CD4-positive, alpha-beta T cell treated with Interleukin-10 for 1 hour (primary cell): ENCODE data around the gene SHISA5.
"Not testable (repeated sequence)": the region's sequence is repeated elsewhere in the genome, so short reads cannot be mapped to it uniquely, and the experiment has no call there.

Experiments
- DNase-seq: peaks from one replicate; pipeline ENCODE4 v3.0.0-alpha.2; 2020

Gene SHISA5

DNA sequence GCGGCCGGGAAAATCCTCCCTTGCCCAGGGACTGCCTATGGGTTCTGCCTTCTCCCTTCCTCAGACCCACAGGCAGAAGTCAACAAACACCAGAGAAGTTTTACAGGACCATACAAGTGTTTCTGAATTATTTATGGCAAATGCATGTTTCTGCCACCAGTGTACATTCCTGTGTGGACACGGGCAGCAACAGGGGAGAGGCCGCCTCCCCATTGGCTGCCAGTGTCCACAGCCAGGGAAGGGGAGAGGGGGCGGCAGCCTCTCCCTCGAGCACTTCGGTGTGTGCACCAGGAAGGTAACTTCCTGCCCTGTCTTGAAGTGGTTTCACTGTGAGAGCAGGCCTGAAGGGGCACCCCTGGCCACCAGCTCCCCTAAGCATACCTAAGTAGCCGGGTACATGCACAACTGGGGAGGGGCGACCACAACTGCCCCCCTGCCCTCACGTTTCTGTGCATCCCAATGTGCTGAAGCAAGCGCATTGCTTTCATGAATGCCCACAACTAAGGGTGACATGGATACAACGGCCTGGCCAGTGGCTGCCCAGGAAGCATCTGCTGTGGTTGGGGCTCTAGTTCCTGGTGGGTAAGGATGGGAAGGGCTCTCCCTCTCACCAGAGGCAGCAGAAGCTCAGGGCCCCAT lies 14.8 kb upstream of the SHISA5 start:
- DNase-seq, result peak; percentile 17

GRCh38 chr3:48518069-48518468 lies 14.1 kb upstream of the SHISA5 start:
- no peak for DNase-seq

DNA sequence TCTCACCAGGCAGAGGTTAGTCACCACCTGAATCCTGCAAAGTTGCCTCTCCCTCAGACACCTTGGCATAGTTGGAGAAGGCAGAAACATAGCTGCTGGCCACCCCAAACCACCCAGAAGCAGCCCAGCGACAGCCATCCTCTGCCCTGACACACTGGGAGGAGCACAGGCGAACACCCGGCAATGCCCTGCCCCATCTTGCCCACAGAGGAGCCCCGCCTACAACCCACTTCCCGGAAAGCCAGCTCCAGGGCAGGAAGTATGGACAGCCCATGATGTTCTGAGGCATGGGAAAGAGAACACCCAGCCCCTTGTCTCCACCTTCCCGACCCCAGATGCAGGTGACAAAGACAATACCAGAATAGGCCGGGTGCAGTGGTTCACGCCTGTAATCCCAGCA lies 12.6 kb upstream of the SHISA5 start:
- DNase-seq, result peak; percentile 37

DNA sequence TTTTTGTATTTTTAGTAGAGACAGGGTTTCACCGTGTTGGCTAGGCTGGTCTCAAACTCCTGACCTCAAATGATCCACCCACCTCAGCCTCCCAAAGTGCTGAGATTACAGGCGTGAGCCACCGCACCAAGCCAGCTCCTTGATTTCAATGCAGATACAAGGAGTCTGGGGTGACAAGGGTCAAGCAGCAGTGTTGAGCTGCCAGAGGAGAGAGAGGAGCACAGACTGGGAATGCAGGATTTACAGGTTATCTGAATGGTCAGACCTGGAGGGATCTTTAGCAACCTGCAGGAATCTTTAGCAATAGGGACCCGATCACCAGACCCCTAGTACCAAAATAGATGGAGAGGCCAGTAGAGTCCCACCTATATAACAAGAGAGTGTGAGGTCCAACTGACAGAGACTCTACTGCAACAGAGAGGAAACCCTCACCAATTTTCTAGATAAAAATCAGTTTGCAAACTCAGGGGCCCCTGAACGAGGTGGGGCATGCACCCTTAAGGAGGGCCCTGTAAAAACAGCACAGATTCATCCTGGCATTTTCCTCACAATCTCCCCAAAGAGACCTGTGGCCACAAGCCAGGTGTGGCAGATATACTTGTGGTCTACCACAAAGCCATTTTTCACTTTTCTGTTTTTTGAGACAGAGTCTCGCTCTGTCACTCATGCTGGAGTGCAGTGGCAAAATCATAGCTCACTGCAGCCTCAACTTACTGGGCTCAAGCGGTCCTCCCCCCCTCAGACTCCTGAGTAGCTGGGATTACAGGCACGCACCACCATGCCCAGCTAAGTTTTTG lies 10.7 kb upstream of the SHISA5 start:
- peak; percentile 48 for DNase-seq

DNA sequence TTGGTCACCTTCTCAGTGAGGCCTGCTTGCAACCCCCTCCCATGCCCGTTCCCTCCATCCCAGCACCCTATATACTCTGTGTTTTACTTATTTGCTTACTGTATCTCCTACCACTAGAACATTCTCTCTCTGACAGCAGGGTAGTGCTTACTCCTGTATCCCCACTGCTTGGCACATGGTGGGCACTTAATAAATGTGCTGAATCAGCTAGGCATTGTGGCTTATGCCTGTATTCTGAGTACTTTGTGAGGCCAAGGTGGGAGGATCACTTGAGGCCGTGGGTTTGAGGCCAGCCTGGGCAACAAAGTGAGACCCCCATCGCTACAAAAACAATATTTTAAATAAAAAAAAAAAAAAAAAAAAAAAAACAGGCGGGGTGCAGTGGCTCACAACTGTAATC lies 7.6 kb upstream of the SHISA5 start:
- DNase-seq, result no peak

DNA sequence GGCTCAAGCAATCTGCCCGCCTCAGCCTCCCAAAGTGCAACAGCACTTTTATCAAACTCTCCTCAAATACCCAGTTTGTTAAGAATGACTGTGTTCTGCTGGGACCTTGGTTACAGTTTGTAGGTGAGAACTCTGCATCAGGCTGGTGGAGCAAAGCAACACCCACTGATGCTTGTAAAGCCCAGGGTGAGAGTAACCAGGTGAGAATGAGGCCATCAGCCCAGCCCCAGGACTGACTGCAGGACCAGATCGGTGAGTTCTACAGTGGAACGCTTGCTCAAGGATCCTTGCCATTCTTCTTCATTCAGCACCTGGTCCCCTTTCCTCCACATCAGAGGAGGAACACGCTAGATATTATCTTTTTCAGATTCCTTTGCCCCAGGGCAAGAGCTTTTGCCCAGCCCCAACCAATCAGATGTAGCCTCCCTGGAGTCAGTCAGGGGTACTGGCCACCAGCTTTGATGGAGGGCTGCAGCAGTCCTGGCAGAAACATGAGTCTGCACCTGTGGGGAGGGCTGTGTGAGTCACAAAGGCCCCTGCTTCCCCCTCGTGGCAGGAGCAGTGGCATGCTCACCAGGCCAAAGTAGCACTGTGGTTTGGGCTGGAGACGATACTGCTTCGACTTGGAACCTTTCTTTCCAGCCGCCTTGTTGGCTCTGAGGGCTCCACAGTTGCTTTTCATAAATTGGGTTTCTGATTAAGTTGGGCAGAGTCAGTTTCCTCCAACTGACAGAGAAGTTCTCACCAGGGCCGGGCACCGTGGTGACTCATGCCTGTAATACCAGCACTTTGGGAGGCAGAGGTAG lies 3.5 kb upstream of the SHISA5 start:
- peak; percentile 84 for DNase-seq

DNA sequence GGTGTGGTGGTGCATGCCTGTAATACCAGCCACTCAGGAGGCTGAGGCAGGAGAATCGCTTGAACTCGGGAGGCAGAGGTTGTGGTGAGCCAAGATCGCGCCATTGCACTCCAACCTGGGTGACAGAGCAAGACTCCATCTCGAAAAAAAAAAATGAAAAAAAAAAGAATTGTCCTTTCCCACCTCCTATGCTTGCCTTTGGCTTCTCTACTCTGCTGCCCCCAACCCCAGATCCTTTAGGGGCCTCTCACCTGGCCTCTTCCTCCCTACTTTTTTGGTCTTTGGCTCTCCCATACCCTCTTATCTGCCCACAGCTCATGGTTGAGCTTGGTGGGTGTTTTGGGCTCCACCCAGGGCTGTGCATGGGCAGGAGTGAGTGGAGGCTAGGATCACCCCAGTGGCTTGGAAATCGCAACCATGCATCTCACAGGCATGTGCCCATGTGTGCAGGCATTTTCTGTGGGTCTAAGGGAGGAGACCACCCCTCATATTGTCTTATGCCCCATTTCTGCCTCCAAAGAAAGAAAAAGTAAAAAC lies 2.1 kb upstream of the SHISA5 start:
- no peak for DNase-seq

DNA sequence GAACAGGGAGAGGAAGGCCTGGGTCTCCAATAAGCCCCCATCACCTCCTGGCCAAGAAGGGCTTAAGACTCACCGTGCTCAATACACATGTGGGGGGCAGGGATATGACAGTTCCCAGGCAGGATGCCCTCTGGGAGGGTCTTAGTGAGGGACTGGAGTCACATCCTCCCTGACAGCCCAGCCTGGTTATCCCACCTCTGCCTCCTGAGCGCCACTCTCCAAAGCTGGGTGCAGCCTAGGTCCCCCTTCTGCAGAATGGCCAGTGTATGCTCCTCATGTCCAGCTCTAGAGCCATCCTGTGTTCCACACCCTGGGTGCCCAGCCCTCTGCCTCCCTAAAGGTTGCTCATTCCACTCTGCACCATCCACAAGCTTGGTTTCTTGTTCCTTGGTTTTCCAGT lies 1.2 kb upstream of the SHISA5 start:
- DNase-seq, result no peak

DNA sequence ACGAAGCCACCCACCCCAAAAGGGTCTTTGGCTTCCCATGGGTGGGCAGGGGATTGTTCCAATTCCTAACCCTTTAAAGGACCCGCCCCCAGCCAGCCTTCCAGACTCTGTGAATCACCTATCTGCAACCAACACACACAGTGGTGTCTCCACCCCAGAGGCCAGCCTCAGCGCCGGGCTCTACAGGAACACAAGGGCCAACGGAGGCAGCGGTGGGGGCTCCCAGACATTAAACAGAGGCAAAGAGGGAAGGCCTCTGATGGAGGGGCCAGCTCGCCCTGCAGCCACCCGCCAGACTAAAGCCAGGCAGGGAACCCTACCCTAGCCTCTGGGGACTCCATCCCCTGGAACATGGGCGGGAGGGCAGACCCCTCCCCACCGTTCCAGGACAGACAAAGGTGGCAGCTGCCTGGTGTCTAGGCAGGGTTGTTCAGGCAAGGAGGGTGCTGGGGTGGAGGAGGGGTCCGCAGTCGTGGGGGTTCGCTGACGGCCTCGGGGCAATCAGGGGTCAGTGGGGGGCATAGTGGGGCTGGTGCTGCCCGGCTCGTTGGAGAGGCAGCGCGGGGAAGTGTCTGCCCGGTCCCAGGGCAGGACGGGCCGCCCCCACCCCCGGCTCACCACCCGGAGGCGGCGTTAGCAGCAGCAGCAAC lies 448 bp downstream of the SHISA5 start:
- DNase-seq, result no peak

DNA sequence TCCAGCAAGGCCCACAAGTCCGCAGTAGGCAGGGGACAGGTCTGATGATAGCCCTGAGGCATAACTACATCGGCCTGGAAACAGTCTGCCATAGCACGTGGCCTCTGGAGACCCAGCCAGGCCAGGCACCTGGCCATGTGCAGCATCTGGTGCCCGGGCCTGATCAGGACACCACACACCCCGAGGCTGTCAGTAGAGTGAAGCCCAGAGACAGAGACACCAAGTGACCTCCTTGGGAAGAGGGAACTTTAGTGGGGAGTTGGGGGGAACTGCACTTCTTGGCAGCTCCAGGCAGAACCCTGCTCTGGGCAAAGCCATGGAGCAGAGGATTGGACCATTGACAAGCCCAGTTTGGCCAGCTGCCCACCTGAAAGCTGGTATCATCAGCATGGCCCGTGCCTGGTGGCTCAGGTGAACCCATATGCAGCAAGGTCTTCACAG lies 1.2 kb downstream of the SHISA5 start:
- no peak for DNase-seq

- no peak for DNase-seq
These were observed 1.9 kb downstream of the SHISA5 start for GRCh38 chr3:48502121-48502520.

GRCh38 chr3:48501196-48501595 lies 2.8 kb downstream of the SHISA5 start:
- no peak for DNase-seq

- no peak for DNase-seq
These were observed 3.3 kb downstream of the SHISA5 start for GRCh38 chr3:48500656-48501055.

DNA sequence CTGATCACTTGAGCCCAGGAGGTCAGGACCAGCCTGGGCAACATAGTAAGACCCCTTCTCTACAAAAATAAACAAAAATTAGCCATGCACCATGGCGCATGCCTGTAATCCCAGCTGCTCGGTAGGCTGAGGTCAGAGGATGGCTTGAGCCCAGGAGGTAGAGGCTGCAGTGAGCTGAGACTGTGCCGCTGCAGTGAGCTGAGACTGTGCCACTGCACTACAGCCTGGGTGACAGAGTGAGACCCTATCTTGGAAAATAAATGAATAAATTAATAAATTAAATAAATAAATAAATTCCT lies 10.8 kb downstream of the SHISA5 start:
- DNase-seq, result no peak

GRCh38 chr3:48492461-48493202 lies 11.3 kb downstream of the SHISA5 start:
- no peak for DNase-seq

DNA sequence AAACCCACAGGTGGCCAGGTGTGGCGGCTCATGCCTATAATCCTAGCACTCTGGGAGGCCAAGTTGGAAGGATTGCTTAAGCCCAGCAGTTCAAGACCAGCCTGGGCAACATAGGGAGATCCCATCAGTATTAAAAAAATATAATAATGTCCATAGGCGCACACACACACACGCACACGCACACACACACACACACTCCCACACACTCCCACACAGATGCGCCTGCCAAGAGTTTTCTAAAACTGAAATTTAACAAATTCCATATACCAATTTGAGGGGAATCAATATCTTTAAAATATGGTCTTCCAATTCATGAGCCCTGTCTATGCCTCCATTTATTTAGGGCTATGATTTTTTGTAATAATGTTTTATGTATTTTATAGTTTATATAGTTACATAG lies 17.0 kb downstream of the SHISA5 start:
- no peak for DNase-seq

DNA sequence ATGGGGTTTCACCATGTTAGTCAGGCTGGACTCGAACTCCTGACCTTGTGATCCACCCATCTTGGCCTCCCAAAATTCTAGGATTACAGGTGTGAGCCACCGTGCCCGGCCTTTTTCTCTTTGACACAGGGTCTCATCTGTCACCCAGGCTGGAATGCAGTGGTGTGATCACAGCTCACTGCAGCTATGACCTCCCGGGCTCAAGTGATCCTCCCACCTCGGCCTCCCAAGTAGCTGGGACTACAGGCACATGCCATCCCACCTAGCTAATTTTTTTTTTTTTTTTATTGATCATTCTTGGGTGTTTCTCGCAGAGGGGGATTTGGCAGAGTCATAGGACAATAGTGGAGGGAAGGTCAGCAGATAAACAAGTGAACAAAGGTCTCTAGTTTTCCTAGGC lies 21.2 kb downstream of the SHISA5 start:
- not testable (repeated sequence) for DNase-seq

- not testable (repeated sequence) for DNase-seq
These were observed 23.1 kb downstream of the SHISA5 start for GRCh38 chr3:48480891-48481290.

GRCh38 chr3:48478626-48479555 lies 25.1 kb downstream of the SHISA5 start:
- DNase-seq, result peak; percentile 70

GRCh38 chr3:48477959-48478520 lies 25.9 kb downstream of the SHISA5 start:
- no peak for DNase-seq
